HUDEP-2 (cell line): ENCODE data around the gene XRCC1.
A peak's percentile ranks its signal among the peaks of the same experiment; 100 is the strongest.
"Not testable (repeated sequence)": the region's sequence is repeated elsewhere in the genome, so short reads cannot be mapped to it uniquely, and the experiment has no call there.

Experiments used
- DNase-seq, 76 experiments: peaks; one replicate each; lab custom pipeline; 2025; ENCODE audit not compliant: unreplicated experiment in 76 of 76; lab: John Stamatoyannopoulos, UW

Gene XRCC1

GRCh38 chr19:43600326-43600725 lies 25.0 kb upstream of the XRCC1 start:
- DNase-seq: not testable (repeated sequence)

- no peak for DNase-seq
Measured at GRCh38 chr19:43599635-43600295, 24.4 kb upstream of the XRCC1 start.

DNA sequence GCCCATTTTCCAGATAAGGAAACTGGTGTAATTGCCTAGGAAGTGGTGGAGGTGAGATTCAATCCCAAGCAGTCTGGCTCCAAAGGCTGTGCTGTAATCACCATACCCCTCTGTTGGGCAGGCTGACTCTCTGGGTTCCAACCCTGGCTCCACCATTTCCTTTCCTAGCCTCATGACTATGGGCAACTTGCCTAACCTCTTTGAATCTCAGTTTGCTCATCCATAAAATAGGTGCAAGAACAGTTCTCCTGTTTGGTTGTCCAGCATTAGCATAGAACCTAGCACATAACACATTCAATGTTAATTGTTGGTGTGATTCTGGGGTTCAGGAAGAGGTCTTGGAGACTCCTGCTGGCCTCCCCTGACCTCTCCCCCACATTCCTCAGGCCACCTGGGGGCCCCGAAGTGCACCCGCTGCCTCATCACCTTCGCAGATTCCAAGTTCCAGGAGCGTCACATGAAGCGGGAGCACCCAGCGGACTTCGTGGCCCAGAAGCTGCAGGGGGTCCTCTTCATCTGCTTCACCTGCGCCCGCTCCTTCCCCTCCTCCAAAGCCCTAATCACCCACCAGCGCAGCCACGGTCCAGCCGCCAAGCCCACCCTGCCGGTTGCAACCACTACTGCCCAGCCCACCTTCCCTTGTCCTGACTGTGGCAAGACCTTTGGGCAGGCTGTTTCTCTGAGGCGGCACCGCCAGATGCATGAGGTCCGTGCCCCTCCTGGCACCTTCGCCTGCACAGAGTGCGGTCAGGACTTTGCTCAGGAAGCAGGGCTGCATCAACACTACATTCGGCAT lies 23.3 kb upstream of the XRCC1 start:
- no peak for DNase-seq

DNA sequence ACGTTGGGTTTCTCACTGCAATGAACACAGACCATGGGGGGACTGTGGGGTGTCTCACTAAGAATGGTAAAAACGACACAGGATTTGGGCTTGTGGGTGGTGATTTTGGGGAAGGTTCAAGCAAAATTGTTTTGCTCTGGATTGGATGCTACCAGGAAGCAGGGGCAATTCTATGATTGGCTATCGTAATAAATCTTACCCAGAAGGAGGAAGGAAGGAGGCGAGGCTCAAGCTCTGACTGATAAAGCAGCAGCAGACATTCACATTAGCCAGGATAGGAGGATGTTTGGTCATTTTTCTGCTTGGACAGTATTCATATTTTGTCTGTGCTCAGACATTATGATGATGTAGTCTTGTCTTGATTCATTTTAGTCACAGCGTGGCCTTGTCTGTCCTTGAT lies 22.5 kb upstream of the XRCC1 start:
- no peak for DNase-seq

DNA sequence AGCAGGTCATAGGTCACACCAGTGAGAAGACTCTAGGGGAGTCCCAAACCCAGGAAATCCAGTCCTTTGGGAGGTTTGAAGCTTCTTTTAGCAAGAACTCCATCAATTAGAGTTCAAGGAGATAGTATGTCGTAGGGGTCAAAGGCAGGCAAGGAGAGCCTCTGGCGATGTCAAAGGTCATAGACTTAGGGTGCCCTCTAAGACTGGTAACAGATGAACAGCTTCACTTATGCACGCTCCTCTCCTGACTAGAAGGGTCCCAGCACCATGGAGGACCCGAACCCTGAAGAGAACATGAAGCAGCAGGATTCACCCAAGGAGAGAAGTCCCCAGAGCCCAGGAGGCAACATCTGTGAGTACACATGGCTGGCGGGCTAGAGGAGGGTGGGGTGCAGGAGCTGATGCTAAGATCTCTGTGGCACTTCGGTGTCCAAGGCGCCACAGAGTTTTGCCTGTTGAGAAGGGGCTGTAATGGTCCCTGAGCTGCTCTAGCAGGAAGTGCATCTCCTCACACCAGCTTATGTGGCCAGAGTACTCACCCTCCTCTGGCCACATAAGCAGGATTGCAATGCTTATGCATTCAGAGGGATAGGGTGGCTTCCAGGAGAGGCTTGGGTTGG lies 21.6 kb upstream of the XRCC1 start:
- peak in 2 of 76 experiments; percentile 13 to 37 for DNase-seq

- DNase-seq: peak; percentile 89 to 100 (median 100)
Measured at GRCh38 chr19:43595999-43596841, 20.9 kb upstream of the XRCC1 start, which contains the start of the genes IRGQ and ZNF576. IRGQ (minus strand) TSS chr19:43596134; CDS start chr19:43595338, 796 bp downstream. ZNF576 (plus strand) TSS chr19:43596595; CDS start chr19:43597109, 514 bp downstream.

- DNase-seq: peak in 3 of 76 experiments; percentile 18 to 80 (median 47)
Measured at GRCh38 chr19:43595605-43595998, 20.3 kb upstream of the XRCC1 start.

- DNase-seq: peak in 71 of 76 experiments; percentile 16 to 88 (median 63)
Measured at GRCh38 chr19:43594710-43595604, 19.6 kb upstream of the XRCC1 start.

- DNase-seq: no peak
Measured at GRCh38 chr19:43594081-43594697, 18.9 kb upstream of the XRCC1 start.

DNA sequence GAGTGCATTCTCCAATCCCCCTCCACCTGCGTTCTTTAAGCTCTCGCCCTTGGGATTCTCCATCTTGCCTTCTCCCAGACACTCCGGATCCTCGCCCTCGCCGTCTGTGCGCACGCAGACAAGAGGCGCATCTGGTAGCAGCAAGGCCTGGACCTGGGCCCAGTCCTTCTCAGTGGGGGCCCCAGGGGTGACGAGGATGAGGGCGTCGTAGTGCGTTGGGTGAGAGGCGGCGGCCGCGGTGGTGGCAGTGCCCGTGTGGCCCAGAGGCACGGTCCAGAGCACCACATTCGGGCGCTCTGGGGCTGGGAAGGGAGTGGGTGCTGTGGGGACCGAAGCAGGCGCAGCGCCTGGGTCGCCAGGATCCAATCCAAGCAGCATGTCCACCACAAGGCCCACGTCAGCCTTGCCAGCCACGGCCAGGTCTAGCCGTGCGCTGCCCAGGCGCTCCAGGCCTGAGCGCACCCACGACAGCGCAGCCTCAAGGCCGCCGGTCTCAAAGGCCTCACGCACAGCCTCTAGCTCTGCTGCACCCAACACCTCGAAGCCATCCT lies 17.5 kb upstream of the XRCC1 start:
- DNase-seq: no peak

DNA sequence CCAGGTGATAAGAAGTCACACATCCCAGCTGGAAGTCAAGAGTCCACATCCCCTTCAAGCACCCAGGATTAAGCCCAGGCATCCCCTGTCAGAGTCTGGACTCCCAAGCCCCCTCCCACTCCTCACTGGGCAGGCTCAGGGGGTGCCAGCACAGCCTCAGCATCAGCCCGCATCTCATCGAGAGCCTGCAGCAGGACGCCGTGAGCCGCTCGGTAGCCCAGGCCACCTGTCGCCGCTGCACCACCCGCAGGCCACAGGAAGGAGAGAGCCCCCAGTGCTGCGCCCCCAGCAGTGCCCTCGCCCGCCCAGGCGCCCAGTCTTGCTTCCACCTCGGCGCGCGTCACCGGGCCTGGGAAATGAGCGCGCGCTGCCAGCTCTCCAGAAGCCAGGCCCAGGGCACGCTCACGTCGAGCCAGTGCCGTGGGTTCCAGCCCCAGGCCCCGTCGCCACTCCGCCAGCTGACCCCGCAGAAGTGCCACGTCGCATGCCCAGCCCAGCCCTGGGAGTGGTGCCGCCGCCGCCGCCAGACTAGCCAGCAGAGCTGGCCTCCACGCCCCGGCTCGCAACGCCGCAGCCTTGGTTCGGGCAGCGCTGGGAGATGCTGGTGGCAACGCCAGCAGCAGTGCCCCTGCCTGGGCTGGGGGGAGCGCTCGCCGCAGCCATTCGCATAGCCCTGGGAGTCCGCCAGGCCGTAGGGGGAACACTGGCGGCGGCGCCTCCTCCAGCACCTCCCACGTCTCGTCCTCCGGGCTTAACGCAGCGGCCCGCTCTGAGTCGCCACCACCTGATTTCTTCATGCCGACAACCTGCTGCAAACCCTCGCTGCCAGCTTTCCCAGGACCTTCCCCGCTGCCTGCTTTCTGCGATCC lies 16.8 kb upstream of the XRCC1 start:
- no peak for DNase-seq

DNA sequence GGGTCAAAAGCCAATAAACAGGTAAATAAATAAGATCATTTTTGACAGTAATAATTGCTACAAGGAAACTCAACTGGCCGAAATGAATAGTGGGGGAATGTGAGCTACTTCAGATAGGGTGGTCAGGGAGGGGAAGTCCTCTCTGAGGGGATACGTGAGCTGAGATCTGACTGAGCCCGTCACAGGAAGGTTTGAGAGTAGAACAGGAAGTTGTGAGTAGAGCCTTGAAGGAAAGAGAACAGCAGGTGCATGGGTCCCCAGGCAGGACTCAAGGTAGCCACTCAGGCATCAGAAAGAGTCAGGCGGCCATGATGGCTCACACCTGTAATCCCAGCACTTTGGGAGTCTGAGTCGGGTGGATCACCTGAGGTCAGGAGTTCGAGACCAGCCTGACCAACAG lies 14.4 kb upstream of the XRCC1 start:
- no peak for DNase-seq

- DNase-seq: no peak
Measured at GRCh38 chr19:43589277-43589676, 13.9 kb upstream of the XRCC1 start.

- not testable (repeated sequence) for DNase-seq
Measured at GRCh38 chr19:43587029-43587428, 11.7 kb upstream of the XRCC1 start.

DNA sequence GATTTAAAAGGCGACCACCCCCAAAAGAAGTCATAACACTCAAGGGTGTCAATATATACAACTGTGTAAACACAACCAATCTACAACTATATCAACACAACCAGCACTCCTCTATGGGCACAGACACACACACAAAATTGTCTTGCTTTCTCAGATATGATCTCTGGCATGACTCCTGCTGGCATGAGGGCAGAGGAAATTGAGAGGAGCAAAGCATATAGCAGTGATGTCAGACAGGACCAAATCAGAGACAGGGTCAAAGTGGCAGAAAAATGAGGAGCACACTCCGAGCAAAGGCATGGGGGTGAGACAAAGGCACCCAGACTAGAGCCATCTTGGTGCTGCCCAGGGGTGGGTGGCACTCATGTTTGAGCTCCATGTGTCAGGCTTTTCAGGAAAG lies 11.0 kb upstream of the XRCC1 start:
- peak in 59 of 76 experiments; percentile 13 to 74 (median 47) for DNase-seq

- DNase-seq: no peak
Measured at GRCh38 chr19:43584484-43584883, 9.2 kb upstream of the XRCC1 start.

DNA sequence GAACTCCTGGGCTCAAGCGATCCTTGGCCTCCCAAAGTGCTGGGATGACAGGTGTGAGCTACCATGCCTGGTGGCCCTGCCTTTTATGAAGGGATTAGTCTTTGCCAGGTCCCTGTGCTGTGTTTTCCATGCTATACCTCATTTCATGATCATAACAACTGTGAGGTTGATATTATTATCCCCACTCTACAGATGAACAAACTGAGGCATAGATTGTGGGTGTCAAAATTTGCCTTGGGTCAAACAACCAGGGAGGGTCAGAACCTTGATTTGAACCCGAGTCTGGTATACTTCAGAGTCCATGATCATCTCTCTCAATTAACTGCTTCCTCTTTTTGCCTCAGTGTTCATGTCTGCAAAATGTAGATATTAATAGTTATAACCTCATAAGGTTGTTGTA lies 7.2 kb upstream of the XRCC1 start:
- DNase-seq: no peak

- DNase-seq: no peak
Measured at GRCh38 chr19:43581467-43581866, 6.1 kb upstream of the XRCC1 start.
